IPS-NIHi7 (cell line): ENCODE results near the gene E2F4.

Experiments
- DNase-seq: peaks from one replicate; pipeline ENCODE4 v3.0.0; 2012; ENCODE audit warnings: mixed read lengths; ENCODE audit errors: extremely low spot score

E2F4 gene, protein sequence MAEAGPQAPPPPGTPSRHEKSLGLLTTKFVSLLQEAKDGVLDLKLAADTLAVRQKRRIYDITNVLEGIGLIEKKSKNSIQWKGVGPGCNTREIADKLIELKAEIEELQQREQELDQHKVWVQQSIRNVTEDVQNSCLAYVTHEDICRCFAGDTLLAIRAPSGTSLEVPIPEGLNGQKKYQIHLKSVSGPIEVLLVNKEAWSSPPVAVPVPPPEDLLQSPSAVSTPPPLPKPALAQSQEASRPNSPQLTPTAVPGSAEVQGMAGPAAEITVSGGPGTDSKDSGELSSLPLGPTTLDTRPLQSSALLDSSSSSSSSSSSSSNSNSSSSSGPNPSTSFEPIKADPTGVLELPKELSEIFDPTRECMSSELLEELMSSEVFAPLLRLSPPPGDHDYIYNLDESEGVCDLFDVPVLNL

DNA sequence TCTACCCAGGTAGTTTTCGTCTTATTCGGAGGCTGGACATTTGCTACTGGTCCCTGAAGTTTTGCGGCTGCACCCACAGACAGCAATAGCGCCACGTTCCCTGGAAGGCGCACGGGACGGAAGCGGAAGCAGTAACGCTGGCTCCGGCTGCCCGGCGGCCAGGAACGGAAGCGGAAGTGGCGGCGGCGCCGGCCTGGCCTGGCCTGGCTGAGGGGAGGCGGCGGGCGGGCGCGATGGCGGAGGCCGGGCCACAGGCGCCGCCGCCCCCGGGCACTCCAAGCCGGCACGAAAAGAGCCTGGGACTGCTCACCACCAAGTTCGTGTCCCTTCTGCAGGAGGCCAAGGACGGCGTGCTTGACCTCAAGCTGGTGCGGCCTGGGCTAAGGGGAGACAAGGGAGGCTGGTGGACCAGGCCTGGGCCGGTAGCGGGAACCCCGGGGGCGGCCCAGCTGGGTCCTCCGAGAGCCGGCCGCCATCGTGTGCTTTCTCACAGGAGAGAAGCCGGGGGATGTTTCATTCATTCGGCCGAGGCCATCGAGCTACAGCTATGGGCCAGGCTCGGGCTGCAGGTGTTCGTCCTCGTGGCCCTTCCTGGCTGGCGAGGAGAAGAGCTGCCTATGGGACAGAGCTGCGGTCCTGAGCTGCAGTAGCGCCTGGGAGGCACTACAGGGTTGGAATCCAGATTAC lies at the start of gene E2F4:
Gene E2F4 (plus strand): TSS at position 161 of the 687 bp plus-strand sequence. CDS start 73 bp downstream, at position 234.
- DNase-seq: peak; percentile 88

- no peak for DNase-seq
Measured at GRCh38 chr16:67142342-67142741, 49.6 kb upstream of the E2F4 start.

DNA sequence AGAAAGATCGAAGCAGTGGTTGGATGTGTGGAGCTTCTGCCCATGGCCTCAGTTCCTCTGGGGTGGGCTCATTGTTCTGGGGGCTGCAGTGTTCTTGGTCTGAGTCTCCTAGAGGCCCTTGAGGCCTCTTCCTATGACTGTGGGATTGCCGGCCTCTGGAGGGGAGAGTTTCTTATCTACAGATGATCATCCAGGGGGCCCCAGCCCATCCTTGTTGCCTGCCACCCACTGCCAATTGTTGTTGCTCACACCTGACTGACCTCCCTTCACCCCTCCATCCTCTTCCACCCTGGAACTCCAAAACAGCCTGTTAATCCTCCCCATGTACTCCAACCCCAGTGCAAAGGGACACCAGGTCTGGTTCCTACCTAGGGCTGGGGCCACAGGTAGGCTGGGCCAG lies 47.0 kb upstream of the E2F4 start:
- no peak for DNase-seq

DNA sequence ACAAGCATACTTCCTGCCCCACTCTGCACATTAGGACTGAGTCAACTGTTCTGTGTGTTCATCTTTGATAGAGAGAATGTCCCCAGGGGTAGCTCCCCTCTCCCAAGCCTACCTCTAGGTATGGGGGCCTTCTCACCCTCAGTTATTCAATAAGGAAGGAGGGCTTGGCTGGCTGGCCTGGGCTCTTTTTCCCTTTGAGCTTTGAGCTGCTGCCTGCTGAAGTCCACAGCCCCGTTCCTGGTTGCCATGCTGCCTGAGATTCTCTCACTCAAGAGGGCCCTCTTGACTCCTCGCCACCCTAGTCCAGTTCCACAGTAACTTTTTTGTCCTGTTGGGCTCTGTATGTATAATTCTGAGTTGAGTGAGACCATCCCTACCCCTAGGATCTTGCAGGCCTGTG lies 46.2 kb upstream of the E2F4 start:
- DNase-seq: no peak

GRCh38 chr16:67146523-67147357 lies 45.2 kb upstream of the E2F4 start:
- no peak for DNase-seq

DNA sequence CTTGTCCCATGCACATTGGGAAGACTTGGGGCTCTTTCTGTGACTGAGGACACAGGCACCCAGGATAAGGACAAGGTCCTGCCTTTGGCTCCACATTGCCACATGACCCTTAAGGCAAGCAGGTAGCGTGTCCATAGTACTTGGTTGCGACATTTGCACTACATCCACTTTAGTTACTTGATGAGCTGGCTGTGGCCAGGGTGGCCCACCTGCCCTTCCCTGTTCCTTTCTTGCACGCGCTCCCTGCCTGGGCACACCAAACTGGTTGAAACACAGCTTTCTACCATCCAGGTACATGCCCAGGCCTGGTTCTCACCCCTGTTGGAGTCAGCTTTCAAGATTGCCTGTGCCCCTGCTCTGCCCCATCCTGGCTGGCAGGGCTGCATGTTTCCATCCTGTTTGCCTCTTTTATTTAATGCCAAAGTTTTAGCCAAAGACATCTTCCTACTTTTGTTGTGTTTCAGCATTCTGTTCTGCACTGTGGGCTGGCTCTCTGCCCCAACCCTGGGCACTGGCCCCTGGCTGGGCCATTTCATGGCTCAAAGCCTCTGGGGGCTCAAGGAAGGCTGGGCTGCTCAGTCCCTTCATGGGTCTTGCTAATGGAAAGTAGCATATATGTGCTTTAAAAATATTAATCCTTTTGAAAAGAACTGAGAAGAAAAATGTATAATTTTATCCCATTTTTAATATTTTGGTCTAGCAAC lies 44.4 kb upstream of the E2F4 start:
- DNase-seq: no peak

GRCh38 chr16:67148221-67148620 lies 43.7 kb upstream of the E2F4 start:
- DNase-seq: no peak

- no peak for DNase-seq
Measured at GRCh38 chr16:67148656-67149275, 43.2 kb upstream of the E2F4 start.

GRCh38 chr16:67149276-67150046 lies 42.5 kb upstream of the E2F4 start:
- DNase-seq: peak; percentile 90

- peak; percentile 90 for DNase-seq
Measured at GRCh38 chr16:67150047-67150832, 41.7 kb upstream of the E2F4 start.

DNA sequence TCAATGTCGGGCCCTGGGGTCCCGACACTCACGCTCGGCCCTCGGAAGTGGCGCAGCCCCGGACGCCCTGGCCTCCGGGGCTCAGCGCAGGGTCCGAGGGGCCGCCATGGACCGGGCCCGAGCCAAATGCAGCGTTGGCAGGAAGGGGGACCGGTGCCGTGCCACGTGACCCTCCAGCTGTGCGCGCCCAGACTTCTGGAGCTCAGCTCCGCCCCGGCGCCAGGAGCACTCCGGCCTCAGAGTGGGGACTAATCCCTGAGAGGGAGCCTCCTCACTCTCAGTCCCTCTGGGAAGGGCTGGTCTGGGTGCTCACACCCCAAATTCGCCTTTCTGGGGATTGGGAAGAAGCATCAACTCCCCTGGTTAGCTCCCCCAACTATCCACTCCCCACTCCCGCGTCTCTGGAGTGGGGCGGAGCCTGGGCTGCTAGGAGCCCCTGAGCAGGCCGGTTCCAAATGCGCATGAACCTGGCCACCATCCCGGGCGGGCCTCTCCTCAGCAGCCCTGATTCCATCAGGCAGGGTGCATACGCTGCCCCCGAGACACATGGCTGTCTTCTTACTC lies 41.0 kb upstream of the E2F4 start, which contains the start of gene B3GNT9:
Gene B3GNT9 (minus strand): TSS at position 166 of the 564 bp plus-strand sequence. CDS start 513 bp downstream, outside the sequence.
- peak; percentile 77 for DNase-seq

GRCh38 chr16:67151431-67152097 lies 40.4 kb upstream of the E2F4 start:
- no peak for DNase-seq

DNA sequence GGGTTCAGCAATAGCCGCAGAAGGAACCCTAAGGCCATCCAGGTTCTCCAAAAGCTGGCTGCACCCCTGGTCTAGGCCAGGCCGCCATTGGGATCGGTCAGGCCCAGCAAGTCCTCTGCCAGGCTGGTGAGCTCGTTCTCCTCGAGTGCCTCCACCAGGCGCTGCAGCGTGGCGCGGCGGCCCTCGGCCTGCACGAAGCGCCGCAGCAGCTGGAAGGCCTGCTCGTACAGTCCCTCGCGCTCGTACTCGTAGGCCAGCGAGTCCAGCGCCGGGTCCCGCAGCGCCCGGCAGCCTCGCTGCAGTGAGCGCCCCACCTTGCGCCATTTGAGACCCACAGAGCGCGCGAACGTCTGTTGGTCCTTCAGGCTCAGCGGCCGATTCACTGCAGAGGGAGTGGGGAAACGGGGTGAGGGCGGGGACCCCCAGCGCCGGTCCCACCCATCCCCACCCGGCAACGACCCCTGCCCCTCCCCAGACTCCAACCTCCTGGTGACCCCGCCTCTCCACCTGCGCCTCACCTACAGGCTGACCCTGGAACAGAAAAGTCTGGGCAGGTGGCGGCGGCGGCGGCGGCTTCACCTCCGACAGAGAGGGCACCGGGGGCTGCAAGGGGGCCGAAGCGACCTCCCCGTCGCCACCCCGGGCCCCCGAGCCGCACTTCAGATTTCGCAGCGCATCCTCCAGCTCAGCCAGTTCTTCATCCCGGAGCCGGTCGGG lies 37.2 kb upstream of the E2F4 start:
- DNase-seq: no peak

GRCh38 chr16:67155295-67156142 lies 36.4 kb upstream of the E2F4 start:
- DNase-seq: peak; percentile 90

- no peak for DNase-seq
Measured at GRCh38 chr16:67156143-67156844, 35.7 kb upstream of the E2F4 start.

GRCh38 chr16:67157106-67157748 lies 34.7 kb upstream of the E2F4 start:
- DNase-seq: no peak
